Globus pallidus (tissue), 1 donor: ENCODE measurements around the gene PTRH1.

Experiments used
- DNase-seq: peaks from one replicate; pipeline ENCODE4 v3.0.0-alpha.2; 2015; ENCODE audit warnings: low spot score

The PTRH1 gene

GRCh38 chr9:127720031-127720864 lies 4.8 kb upstream of the PTRH1 start:
- DNase-seq: no peak

GRCh38 chr9:127717766-127718165 lies 2.3 kb upstream of the PTRH1 start:
- no peak for DNase-seq

GRCh38 chr9:127716412-127716811 lies 949 bp upstream of the PTRH1 start:
- DNase-seq: no peak

- no peak for DNase-seq
Observed at GRCh38 chr9:127714951-127715469, 453 bp downstream of the PTRH1 start.

GRCh38 chr9:127714020-127714750 lies 1.3 kb downstream of the PTRH1 start:
- no peak for DNase-seq

- no peak for DNase-seq
Observed at GRCh38 chr9:127712867-127713266, 2.6 kb downstream of the PTRH1 start.

- DNase-seq: no peak
Observed at GRCh38 chr9:127712371-127712770, 3.1 kb downstream of the PTRH1 start.

- no peak for DNase-seq
Observed at GRCh38 chr9:127711831-127712274, 3.6 kb downstream of the PTRH1 start.

GRCh38 chr9:127711226-127711701 lies 4.2 kb downstream of the PTRH1 start:
- no peak for DNase-seq

GRCh38 chr9:127710204-127710783 lies 5.2 kb downstream of the PTRH1 start:
- DNase-seq: no peak

GRCh38 chr9:127708952-127709587 lies 6.4 kb downstream of the PTRH1 start:
- no peak for DNase-seq

GRCh38 chr9:127707766-127708165 lies 7.7 kb downstream of the PTRH1 start:
- DNase-seq: no peak

- DNase-seq: no peak
Observed at GRCh38 chr9:127706836-127707241, 8.6 kb downstream of the PTRH1 start, which contains the start of gene CFAP157. TSS of gene CFAP157 (plus strand) at chr9:127706988. CDS start at chr9:127707032, 44 bp downstream.

GRCh38 chr9:127705577-127706379 lies 9.7 kb downstream of the PTRH1 start:
- no peak for DNase-seq

- DNase-seq: no peak
Observed at GRCh38 chr9:127703289-127703946, 12.0 kb downstream of the PTRH1 start.

GRCh38 chr9:127700594-127701255 lies 14.7 kb downstream of the PTRH1 start:
- DNase-seq: no peak

GRCh38 chr9:127700140-127700539 lies 15.3 kb downstream of the PTRH1 start:
- DNase-seq: no peak

- DNase-seq: peak; percentile 97
Observed at GRCh38 chr9:127698985-127699670, 16.3 kb downstream of the PTRH1 start.

GRCh38 chr9:127698386-127698785 lies 17.1 kb downstream of the PTRH1 start:
- DNase-seq: no peak
